ENCODE measurements around the gene SPATA33.

Gene SPATA33

DNA sequence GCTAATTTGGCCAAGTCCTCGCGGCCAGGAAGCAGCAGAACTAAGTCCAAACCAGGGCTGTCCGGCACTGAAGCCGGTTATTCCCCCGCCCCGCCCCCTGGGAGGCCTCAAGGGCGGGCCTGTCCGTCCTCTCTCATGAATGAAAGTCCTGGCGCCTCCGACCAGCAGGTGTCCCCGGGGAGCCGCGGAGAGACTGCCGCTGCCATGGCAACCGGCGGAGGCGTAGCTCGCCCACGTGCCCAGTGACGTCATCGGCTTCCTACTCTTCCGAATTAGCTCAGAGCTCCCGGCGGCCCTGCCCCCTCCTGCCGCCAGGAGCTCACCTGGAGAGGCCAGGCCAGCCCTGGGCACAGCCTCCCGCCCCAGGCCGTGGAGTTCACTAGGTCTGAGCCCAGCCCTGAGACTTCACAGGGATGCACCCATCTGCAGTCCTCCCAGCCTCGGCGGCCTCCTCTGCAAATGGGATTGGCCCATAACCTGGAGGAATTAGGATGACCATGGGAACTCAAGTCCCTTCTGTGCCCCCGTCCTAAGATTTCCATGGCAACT is 42.5 kb downstream of the SPATA33 start:
- TF ChIP-seq ZNF274 (IDR thresholded peaks at IDR 0.05; ENCODE audit: low read depth, low read length), result no peak
- H3K4me3 ChIP-seq (ENCODE audit: low read length), result peak overlapping the region; percentile 63; the same call in 1 of the 2 replicates

DNA sequence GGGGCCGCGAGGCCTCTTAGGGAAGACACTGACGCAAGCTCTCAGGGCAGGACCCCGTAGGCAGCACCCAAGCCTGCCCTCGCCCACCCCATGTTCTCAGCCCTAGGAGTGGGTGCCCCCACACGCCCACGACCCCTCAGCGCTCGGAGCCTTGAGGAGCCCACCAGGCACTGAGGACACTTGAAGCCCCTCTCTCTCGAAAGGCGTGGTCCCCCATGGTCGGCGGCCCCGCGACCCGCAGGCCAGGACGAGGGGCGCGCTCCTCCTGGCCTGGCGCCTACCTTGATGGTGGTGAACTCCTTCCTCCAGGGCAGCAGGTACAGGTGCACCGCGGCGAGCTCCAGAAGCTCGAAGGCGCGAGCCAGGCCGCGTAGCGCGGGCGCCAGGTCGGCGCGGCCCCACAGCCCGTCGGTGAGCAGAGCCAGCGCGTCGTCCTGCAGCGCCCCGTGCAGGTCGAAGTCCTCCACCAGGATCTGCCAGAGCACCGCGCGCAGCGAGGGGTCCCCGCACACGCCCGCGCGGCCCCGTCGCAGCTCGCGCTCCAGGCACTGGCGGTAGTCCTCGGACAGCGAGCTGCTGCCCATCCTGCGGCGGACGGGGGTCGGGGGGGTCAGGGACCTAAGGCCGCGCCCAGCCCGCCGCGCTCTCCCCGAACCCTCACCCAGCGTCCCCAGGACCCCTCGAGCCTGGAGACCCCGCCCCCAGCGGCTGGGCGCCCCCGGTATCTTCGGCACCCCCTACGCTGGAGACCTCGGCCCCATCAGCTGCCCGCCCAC is 43.2 kb downstream of the SPATA33 start:
- TF ChIP-seq ZNF274 (IDR thresholded peaks at IDR 0.05; ENCODE audit: low read depth, low read length), result no peak

DNA sequence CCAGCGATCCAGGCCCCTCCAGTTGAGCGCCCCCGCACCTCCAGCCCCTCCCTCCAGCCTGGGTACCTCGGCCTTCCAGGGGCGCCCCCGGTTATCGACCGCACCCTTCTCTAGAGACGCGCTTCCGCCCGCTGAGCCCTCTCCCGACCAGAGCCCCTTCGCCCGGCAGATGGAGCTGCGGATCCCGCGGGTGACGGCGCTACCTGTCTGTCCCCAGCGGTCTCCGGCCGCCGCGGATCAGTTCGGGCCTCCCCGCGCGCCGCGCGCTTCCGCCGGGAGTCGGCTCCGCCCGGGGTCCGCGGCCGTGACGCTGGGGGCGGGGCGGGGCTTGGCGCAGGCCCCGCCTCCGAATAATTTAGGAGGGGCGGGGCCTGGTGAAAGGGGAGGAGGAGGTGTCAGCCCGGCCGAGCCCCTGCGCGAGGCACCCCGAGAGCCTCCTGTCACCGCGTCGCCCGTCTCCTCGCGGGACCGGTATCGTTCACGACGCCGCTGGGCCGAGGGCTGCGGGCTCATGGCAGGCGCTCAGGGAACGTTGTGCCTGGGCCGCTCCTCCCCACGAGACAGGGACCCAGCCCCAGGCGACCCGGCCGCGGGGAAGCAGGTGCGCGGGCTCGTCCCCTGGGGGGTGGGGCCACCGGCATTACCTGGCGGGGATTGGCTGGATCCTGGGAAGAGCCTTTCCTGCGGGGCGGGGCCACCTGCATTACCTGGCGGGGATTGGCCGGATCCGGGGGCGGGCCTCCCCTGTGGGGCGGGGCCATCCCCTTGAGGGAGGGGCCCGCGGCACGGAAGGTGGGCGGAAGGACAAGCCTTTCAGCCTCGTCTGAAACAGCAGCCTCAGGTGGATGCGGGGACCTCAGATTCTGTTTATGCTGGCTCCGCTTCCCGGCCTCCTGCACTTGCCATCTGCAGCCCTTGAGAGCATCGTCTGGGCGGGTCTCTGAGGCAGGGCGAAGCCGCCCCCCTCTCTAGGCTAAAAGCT is 44.1 kb downstream of the SPATA33 start, which contains the start of gene SPATA2L:
Gene SPATA2L, minus strand, starts transcription at position 281 of the 982 bp plus-strand sequence. CDS start 473 bp downstream, outside the sequence.
- no peak for TF ChIP-seq ZNF274 (IDR thresholded peaks at IDR 0.05; ENCODE audit: low read depth, low read length)
- peak within 1 kb of the TSS; percentile 63 for H3K4me3 ChIP-seq (ENCODE audit: low read length)

More for the DNA sequence above, 43.2 kb downstream of the SPATA33 start:
- peak overlapping the region; percentile 63 for H3K4me3 ChIP-seq (ENCODE audit: low read length)

DNA sequence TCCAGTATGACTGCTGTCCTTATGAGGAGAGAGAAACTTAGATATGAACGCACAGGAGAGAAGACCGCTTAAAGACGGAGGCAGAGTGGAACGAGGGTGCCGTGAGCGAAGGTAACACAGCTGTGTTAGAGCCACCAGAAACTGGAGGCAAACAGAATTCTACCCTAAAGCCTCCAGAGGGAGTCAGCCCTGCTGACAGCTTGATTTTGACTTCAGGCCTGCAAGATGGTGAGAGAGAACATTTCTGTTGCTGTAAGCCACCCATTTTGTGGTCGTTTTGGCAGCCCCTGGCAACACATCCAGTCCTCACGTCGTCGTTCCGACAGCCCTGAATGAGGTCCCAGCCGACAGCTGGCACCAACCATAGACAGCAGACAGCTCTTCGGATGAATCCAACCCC is 46.6 kb downstream of the SPATA33 start:
- TF ChIP-seq ZNF274 (IDR thresholded peaks at IDR 0.05; ENCODE audit: low read depth, low read length), result no peak
- H3K4me3 ChIP-seq (ENCODE audit: low read length), result no peak overlapping the region

DNA sequence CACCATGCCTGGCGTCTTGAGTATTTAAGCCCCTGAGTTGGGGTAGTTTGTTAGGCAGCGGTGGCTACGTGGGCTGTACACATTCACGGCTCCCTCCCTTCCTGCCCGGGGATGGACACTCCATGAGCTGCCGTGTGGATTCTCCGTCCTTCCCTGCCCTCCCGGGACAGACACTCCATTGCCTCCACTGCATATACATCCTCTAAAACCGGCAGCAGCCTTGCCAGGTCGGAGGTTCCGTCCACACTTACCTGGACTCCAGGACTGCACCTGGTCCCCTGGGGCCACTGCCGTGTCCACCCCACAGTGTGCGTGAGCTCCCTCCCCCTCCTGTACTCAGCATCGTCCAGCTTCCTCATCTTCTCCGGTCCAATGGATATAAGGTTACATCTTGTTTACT is 47.4 kb downstream of the SPATA33 start:
- no peak overlapping the region for H3K4me3 ChIP-seq (ENCODE audit: low read length)
- no peak for TF ChIP-seq ZNF274 (IDR thresholded peaks at IDR 0.05; ENCODE audit: low read depth, low read length)

DNA sequence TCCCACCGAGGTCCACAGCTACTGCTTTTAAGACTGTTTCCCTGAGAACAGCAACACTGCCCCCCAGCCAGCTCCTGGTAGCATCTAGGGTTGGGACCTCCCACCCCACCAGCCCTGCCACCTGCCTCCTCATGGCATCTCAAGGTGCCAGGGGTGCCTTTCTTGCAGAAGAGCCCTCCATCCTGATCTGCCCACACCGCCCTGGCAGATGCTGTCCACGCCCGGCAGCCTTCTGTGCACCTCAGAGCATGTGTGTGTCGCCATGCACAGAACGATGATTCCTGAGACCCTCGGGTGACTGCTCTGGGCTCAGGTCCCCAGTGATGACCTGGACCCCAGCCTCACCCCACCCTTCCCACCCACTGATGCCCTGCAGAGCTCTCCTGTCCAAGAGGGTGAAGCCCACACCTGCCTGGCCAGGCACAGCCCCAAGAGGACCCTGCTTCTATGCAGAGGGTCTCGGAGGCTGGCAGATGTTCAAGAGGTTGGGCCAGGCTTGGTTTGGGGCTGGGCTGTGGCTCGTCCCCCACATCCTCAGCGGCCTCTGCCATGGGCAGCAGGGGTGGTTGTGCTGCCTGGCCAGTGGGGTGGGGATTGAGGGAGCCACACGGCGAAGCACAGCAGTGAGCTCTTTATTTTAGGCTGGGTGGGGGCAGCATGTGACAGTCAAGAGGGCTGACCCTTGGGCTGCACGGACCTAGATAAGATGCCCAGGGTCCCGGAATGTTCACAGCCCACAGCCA is 49.1 kb downstream of the SPATA33 start:
- H3K4me3 ChIP-seq (ENCODE audit: low read length), result no peak overlapping the region
- TF ChIP-seq ZNF274 (IDR thresholded peaks at IDR 0.05; ENCODE audit: low read depth, low read length), result no peak

DNA sequence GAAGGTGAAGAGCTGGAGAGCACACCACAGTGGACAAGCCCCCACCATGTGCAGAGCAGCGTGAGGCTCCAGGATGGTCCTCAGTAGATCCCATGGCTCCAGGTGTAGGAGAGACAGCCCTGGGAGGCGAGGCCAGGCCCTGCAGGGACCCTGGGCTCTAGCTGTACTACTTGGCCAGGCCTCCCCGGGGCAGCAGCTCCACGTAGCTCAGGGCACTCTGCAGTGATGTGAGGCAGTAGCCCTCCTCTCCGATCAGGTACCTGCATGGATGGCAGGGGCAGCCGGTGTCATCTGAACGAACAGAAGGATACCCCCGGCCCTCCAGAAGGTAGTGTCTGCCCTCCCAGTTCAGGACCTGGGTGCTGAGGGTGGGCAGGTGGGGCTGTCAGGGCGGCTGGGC is 50.1 kb downstream of the SPATA33 start:
- no peak overlapping the region for H3K4me3 ChIP-seq (ENCODE audit: low read length)
- TF ChIP-seq ZNF274 (IDR thresholded peaks at IDR 0.05; ENCODE audit: low read depth, low read length), result no peak

DNA sequence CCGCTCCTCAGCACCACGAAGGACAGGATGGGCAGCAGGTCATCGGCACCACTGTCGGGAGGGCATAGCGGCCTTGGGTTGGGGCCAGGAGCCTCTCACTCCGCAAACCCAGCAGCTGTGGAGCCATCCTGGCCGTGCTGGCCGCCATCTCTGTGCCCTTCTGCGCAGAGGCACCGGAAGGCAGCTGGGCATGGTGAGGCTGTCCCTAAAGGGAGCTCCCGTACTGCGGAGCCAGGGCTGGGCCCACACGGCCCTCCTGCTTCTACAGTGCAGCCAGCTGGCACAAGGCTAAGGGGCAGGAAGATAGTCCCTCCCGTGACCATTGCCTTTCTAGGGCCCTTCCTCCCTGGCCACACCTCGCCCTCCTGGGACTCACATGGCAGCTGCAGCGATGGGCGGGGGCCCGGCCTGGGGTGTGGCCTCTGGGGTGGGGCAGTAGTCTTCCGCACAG is 50.9 kb downstream of the SPATA33 start:
- no peak overlapping the region for H3K4me3 ChIP-seq (ENCODE audit: low read length)
- TF ChIP-seq ZNF274 (IDR thresholded peaks at IDR 0.05; ENCODE audit: low read depth, low read length), result no peak

DNA sequence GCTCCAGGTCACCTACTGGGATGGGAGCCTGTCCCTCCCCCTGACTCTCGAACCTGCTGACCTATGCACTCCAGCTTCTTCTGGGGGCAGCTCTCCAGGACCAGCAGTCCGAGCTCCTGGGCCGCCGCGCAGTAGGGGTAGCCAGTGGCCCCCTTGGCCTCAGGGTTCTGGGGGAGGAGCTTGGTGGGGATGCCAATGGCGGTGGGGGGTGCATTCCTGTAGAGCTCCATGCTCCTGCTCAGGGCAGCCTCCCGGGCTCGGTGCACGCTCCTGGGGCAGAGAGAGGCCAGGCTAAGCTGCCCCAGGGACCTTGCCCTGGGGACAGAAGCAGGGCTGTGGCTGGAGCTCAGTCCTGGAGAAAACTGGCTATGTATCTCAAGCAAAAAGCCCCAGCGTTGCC is 51.5 kb downstream of the SPATA33 start:
- TF ChIP-seq ZNF274 (IDR thresholded peaks at IDR 0.05; ENCODE audit: low read depth, low read length), result no peak
- no peak overlapping the region for H3K4me3 ChIP-seq (ENCODE audit: low read length)

DNA sequence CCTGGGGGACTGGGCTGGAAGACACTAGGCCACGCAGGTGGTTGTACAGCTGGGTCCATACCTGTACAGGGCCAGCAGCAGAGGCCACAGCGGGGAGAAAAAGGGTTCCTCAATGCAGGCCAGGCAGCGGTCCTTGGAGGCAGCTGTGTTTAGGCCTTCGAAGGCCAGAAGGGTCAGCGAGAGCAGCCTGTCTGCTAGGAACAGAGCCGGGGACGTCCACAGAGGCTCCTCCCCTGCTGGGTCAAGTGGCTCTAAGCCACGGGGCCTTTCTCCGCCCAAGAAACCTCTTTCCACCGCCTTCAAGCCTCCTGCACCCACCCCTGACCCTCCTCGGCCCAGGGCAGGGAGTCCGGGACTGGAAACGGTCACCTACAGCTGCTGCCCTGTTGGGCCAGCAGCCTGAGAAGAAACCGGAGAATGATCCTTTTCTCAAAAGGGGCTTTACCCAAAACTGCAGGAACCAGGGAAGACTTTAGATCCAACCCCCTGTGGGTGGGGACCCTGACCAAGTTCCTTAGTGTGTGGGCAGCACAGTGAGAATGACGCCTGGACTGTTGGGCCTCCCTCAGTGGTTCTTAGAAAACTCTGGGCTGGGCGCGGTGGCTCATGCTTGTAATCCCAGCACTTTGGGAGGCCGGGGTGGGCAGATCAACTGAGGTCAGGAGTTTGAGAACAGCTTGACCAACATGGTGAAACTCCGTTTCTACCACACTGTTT is 52.2 kb downstream of the SPATA33 start:
- TF ChIP-seq ZNF274 (IDR thresholded peaks at IDR 0.05; ENCODE audit: low read depth, low read length), result no peak
- H3K4me3 ChIP-seq (ENCODE audit: low read length), result no peak overlapping the region

DNA sequence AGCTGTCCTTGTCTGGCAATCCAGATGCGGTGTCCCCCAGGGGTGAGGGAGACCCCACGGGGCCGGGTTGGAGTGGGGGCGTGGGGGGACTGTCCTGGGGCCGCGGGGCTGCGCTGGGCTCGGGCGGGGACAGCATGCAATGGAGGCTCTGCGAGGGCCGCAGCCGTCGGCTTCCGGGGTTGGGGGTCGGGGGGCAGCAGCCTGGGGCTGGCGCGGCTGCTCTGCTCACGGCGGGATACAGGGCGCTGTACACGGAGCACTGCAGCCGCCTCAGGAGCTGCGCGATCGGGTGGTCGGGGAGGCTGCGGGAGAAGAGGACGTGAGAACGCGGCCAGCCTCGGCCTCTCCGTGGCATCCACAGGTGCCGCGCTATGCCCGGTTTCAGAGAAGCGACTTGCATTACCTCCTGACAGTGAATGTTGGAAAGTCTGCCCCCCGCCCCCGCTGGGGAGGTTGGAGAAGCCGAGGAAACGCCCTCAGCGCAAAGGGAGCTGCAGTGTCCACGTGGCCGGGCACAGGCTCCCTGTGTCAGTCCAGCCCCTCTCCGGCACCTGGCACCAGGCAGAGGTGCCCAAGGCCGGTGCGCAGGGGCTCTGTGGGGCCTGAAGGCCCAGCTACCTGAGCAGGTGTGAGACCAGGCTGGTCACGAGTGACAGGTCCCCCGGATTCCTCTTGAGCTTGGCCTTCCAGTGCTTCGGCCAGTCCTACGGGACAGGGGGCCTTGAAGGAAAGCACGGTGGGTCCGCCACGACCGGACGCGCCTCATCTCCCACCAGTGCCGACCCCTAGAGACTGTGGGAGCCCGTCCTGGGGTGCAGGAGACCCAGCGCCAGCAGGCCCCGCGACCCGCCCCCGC is 53.3 kb downstream of the SPATA33 start:
- no peak for TF ChIP-seq ZNF274 (IDR thresholded peaks at IDR 0.05; ENCODE audit: low read depth, low read length)
- H3K4me3 ChIP-seq (ENCODE audit: low read length), result no peak overlapping the region

DNA sequence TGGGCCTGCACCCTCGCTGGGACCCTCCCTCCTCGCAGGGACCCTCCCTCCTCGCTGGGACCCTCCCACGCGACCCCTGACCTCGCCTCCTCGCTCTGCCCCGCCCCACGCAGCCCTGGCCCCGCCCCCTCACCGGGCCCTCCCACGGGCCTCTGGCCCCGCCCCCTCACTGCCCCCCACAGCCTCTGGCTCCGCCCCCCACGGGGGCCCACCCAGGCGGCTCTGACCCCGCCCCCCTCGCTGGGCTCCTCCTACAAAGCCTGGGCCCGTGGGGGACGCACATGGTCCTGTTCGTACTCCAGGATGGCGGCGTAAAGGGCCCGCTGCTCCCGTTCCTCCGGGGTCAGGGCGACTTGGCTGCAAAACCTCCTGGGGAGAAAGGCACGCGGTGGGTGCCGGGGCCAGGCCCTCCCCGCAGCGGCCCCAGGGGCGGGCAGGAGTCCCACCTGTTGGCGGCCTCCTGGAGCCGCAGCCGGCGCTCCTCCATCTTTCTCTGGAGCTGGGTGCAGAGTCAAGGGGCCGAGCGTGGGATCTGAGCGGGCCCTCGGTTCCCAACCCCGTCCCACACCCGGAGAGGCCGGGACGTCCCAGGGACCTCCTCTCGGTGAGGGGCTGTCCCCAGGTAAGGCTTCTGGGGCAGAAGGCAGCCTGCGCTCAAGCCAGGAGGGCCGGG is 54.1 kb downstream of the SPATA33 start:
- TF ChIP-seq ZNF274 (IDR thresholded peaks at IDR 0.05; ENCODE audit: low read depth, low read length), result no peak
- peak overlapping the region; percentile 83; the same call in 1 of the 2 replicates for H3K4me3 ChIP-seq (ENCODE audit: low read length)
